GF-D8 (cell line): Measurements from ENCODE around the gene REC114.
"Not testable (repeated sequence)": the region's sequence is repeated elsewhere in the genome, so short reads cannot be mapped to it uniquely, and the experiment has no call there.

Experiments
- DNase-seq: peaks from one replicate; lab custom pipeline; 2025; lab: John Stamatoyannopoulos, UW

REC114 gene

GRCh38 chr15:73455876-73456275, 12.9 kb downstream of the REC114 start:
- DNase-seq, result no peak

- DNase-seq, result no peak
These were observed 14.4 kb downstream of the REC114 start for GRCh38 chr15:73457334-73457733.

GRCh38 chr15:73460662-73461061, 17.7 kb downstream of the REC114 start:
- DNase-seq, result no peak

- DNase-seq, result no peak
These were observed 21.6 kb downstream of the REC114 start for GRCh38 chr15:73464602-73465001.

- no peak for DNase-seq
These were observed 24.8 kb downstream of the REC114 start for GRCh38 chr15:73467758-73468157.

- no peak for DNase-seq
These were observed 31.8 kb downstream of the REC114 start for GRCh38 chr15:73474785-73475184.

GRCh38 chr15:73476704-73477216, 33.8 kb downstream of the REC114 start:
- no peak for DNase-seq

- DNase-seq, result no peak
These were observed 37.1 kb downstream of the REC114 start for GRCh38 chr15:73480050-73480449.

GRCh38 chr15:73482166-73482565, 39.2 kb downstream of the REC114 start:
- no peak for DNase-seq

GRCh38 chr15:73483053-73483452, 40.1 kb downstream of the REC114 start:
- DNase-seq, result no peak

- DNase-seq, result no peak
These were observed 42.4 kb downstream of the REC114 start for GRCh38 chr15:73485372-73485771.

GRCh38 chr15:73485885-73486284, 42.9 kb downstream of the REC114 start:
- DNase-seq, result not testable (repeated sequence)

- no peak for DNase-seq
These were observed 45.7 kb downstream of the REC114 start for GRCh38 chr15:73488698-73489097.

- DNase-seq, result no peak
These were observed 51.0 kb downstream of the REC114 start for GRCh38 chr15:73493922-73494321.

GRCh38 chr15:73495181-73495580, 52.2 kb downstream of the REC114 start:
- no peak for DNase-seq

- no peak for DNase-seq
These were observed 57.7 kb downstream of the REC114 start for GRCh38 chr15:73500696-73501095.

GRCh38 chr15:73504885-73505284, 61.9 kb downstream of the REC114 start:
- no peak for DNase-seq

GRCh38 chr15:73515527-73515926, 72.6 kb downstream of the REC114 start:
- DNase-seq, result no peak

- no peak for DNase-seq
These were observed 74.6 kb downstream of the REC114 start for GRCh38 chr15:73517566-73517965.

- DNase-seq, result no peak
These were observed 75.4 kb downstream of the REC114 start for GRCh38 chr15:73518180-73518862.

GRCh38 chr15:73518876-73519733, 76.1 kb downstream of the REC114 start:
- DNase-seq, result no peak

- DNase-seq, result no peak
These were observed 79.0 kb downstream of the REC114 start for GRCh38 chr15:73522011-73522410.

GRCh38 chr15:73524919-73525318, 82.0 kb downstream of the REC114 start:
- no peak for DNase-seq
